Tibial nerve (tissue), 4 donors: ENCODE measurements around the gene RASAL1. TPM values are rescaled to one million over a fixed set of nuclear protein-coding genes. Genes with fewer than 3 reads are reported as not detected.
A peak's percentile ranks its signal among the peaks of the same experiment; 100 is the strongest.
"Not testable (repeated sequence)": the region's sequence is repeated elsewhere in the genome, so short reads cannot be mapped to it uniquely, and the experiment has no call there.

Source experiments
- DNase-seq, 2 donors: peaks; one replicate each; pipeline ENCODE4 v3.0.0-alpha.2; 2019; ENCODE audit warnings: low spot score in 2 of 2
- H3K27ac ChIP-seq, 4 donors: fragments of 200-600 bp; sonication (generic) in 3 of 4; one replicate each; pipeline ENCODE4 v1.5.1; 2017 to 2019; ENCODE audit warnings: mild to moderate bottlenecking in 1 of 4
- H3K27me3 ChIP-seq, 2 donors: fragments of 200-600 bp; sonication (generic) in 1 of 2; one replicate each; pipeline versions ENCODE4 v1.5.1 to v1.6.0; 2017 to 2019
- H3K36me3 ChIP-seq, 3 donors: fragments of 200-600 bp; sonication (generic); one replicate each; pipeline ENCODE4 v1.5.1; 2018 to 2019
- H3K4me1 ChIP-seq, 4 donors: fragments of 200-600 bp; sonication (generic) in 3 of 4; one replicate each; pipeline ENCODE4 v1.5.1; 2017 to 2019
- H3K4me3 ChIP-seq, 4 donors: fragments of 200-600 bp; sonication (generic) in 3 of 4; one replicate each; pipeline ENCODE4 v1.5.1; 2017 to 2019; ENCODE audit warnings: mild to moderate bottlenecking in 1 of 4, moderate library complexity in 1 of 4
- H3K9me3 ChIP-seq, 4 donors: fragments of 200-600 bp; sonication (generic) in 3 of 4; one replicate each; pipeline ENCODE4 v1.5.1; 2017 to 2019
- CTCF ChIP-seq, 5 experiments: fragments of 200-600 bp in 3 of 5; fragments of 450-650 bp in 2 of 5; sonication (generic) in 3 of 5; IDR thresholded peaks; one replicate each; pipeline ENCODE4 v1.5.1; 2016 to 2019; ENCODE audit warnings: antibody characterized with exemption in 5 of 5, mild to moderate bottlenecking in 3 of 5, moderate library complexity in 2 of 5
- EP300 ChIP-seq, 2 donors: sonication (generic); formaldehyde crosslinking; IDR thresholded peaks; one replicate each; pipeline ENCODE4 v1.6.1; 2017; ENCODE audit warnings: antibody characterized with exemption in 2 of 2, mild to moderate bottlenecking in 1 of 2
- POLR2A ChIP-seq, 2 donors: fragments of 450-650 bp; IDR thresholded peaks; one replicate each; pipeline ENCODE4 v1.6.1; 2017; ENCODE audit warnings: antibody characterized with exemption in 2 of 2, mild to moderate bottlenecking in 2 of 2, moderate library complexity in 2 of 2
- WGBS, 2 donors: methylation state at CpG; one replicate each; pipeline ENCODE4 v1.1.5; 2018; 5-methylcytosine and 5-hydroxymethylcytosine counted together
- total RNA-seq, 4 donors: library from RNA; depleted of rRNA; stranded (reverse); fragments of >200 nt; gene quantifications; one replicate each; pipeline ENCODE4 v1.1.0, GENCODE V29; 2016

Gene RASAL1
- total RNA-seq, 4 donors from 2014 or later, result 0.87 to 5.2 (median 3.3) TPM

DNA sequence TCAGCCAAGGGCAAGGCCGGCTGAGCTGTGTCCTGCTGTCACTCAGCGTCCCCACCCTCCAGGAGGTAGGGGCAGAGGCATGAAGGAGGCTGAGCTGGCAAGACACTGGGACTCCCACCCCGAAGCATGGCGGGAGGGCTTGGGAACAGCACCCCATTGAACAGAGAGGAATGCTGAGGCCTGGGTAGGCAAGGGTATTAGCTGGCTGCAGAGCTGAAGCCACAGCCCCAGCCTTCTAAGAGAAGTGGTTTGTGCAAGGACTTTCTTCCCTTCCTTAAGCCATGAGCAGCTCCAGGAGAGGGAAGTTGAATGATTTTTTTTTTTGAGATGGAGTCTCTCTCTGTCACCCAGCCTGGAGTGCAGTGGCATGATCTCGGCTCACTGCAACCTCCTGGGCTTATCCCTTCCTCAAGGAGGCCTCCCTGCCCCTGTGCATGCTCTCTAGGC is 7.3 kb upstream of the RASAL1 start:
- no peak for DNase-seq
- Histone ChIP-seq H3K4me1 (peaks cover 0 to 5% (median 0%) of the 10 kb centered on the region in 4 donors), H3K36me3 (no peaks in the 10 kb centered on the region), H3K27me3 (no peaks in the 10 kb centered on the region), H3K27ac (peak overlapping the region; percentile 7 to 79 (median 48)), H3K9me3 (peaks cover 0 to 15% (median 0%) of the 10 kb centered on the region in 4 donors), H3K4me3 (no peak overlapping the region)
- no peak for TF ChIP-seq EP300 (IDR thresholded peaks at IDR 0.05)
- no peak for TF ChIP-seq POLR2A (IDR thresholded peaks at IDR 0.05)
- TF ChIP-seq CTCF (IDR thresholded peaks at IDR 0.05), result no peak
- 56 to 66% methylated on average over 5 of the region's 5 CpGs for WGBS, 2 donors

- 33 to 37% methylated on average over 16 to 17 of the region's 17 CpGs for WGBS, 2 donors
- peak in 1 of 2 donors; percentile 45 for TF ChIP-seq EP300 (IDR thresholded peaks at IDR 0.05)
- TF ChIP-seq CTCF (IDR thresholded peaks at IDR 0.05), result no peak
- TF ChIP-seq POLR2A (IDR thresholded peaks at IDR 0.05), result no peak
- DNase-seq, result peak in 1 of 2 donors; percentile 22
- no peak overlapping the region for H3K4me3 ChIP-seq
- H3K27me3 ChIP-seq, result no peaks in the 10 kb centered on the region
- peaks cover 0 to 10% (median 0%) of the 10 kb centered on the region in 4 donors for H3K9me3 ChIP-seq
- peak overlapping the region; percentile 7 to 79 (median 48) for H3K27ac ChIP-seq
- no peaks in the 10 kb centered on the region for H3K36me3 ChIP-seq
- peaks cover 0 to 5% (median 0%) of the 10 kb centered on the region in 4 donors for H3K4me1 ChIP-seq
Observed at GRCh38 chr12:113142173-113142885, 6.8 kb upstream of the RASAL1 start.

GRCh38 chr12:113141716-113142115 is 6.2 kb upstream of the RASAL1 start:
- peak overlapping the region; percentile 0 to 79 (median 48) for H3K27ac ChIP-seq
- not testable (repeated sequence) for DNase-seq, H3K36me3 ChIP-seq, H3K4me3 ChIP-seq, H3K4me1 ChIP-seq, H3K9me3 ChIP-seq, H3K27me3 ChIP-seq
- 77 to 83% methylated on average over 3 of the region's 3 CpGs for WGBS, 2 donors

- Histone ChIP-seq H3K27me3 (peaks cover 0 to 14% of the 10 kb centered on the region in 2 donors), H3K9me3 (no peaks in the 10 kb centered on the region), H3K27ac (peak overlapping the region in 2 of 4 donors; percentile 74 to 79), H3K36me3 (no peaks in the 10 kb centered on the region), H3K4me1 (peaks cover 0 to 8% (median 2%) of the 10 kb centered on the region in 4 donors), H3K4me3 (no peak overlapping the region)
- WGBS, 2 donors, result 78 to 79% methylated on average over 7 of the region's 7 CpGs
- no peak for DNase-seq
- TF ChIP-seq EP300 (IDR thresholded peaks at IDR 0.05), result no peak
- no peak for TF ChIP-seq CTCF (IDR thresholded peaks at IDR 0.05)
- TF ChIP-seq POLR2A (IDR thresholded peaks at IDR 0.05), result no peak
Observed at GRCh38 chr12:113140706-113141105, 5.1 kb upstream of the RASAL1 start.

DNA sequence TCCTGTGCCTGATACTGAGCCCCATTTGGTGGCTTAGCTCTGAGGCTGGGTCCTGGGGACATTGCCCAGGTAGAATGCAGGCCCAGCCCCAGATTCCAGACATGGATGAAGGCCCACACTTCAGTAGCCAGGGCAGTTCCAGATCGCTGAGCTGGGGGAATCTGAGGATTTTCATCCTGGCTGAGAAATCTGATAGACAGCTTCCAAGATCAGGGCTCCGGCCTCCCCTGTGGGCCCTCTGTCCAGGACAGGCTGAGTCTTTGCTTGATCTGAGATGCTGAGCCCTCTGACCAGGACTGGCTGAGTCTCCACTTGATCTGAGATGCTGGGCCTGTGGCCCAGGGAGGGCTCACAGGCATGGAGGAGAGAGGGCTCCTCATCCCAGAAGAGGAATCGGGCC is 3.3 kb upstream of the RASAL1 start:
- TF ChIP-seq EP300 (IDR thresholded peaks at IDR 0.05), result no peak
- no peak for TF ChIP-seq POLR2A (IDR thresholded peaks at IDR 0.05)
- TF ChIP-seq CTCF (IDR thresholded peaks at IDR 0.05), result no peak
- no peak overlapping the region for H3K27ac ChIP-seq
- peaks cover 0 to 14% (median 5%) of the 10 kb centered on the region in 4 donors for H3K4me1 ChIP-seq
- H3K4me3 ChIP-seq, result no peak overlapping the region
- no peaks in the 10 kb centered on the region for H3K36me3 ChIP-seq
- no peaks in the 10 kb centered on the region for H3K9me3 ChIP-seq
- H3K27me3 ChIP-seq, result peaks cover 0 to 28% of the 10 kb centered on the region in 2 donors
- no peak for DNase-seq
- 63 to 72% methylated on average over 2 to 3 of the region's 3 CpGs for WGBS, 2 donors
